GM18909 (cell line): ENCODE results near the gene RASGRP3.
"Not testable (repeated sequence)": the region's sequence is repeated elsewhere in the genome, so short reads cannot be mapped to it uniquely, and the experiment has no call there.

Experiments used
- ATAC-seq: cut with Tn5 transposase; IDR thresholded peaks from one replicate; pipeline ENCODE4 v1.9.1; 2021; ENCODE audit warnings: mild to moderate bottlenecking; ENCODE audit not compliant: unreplicated experiment, poor library complexity

Gene RASGRP3, protein sequence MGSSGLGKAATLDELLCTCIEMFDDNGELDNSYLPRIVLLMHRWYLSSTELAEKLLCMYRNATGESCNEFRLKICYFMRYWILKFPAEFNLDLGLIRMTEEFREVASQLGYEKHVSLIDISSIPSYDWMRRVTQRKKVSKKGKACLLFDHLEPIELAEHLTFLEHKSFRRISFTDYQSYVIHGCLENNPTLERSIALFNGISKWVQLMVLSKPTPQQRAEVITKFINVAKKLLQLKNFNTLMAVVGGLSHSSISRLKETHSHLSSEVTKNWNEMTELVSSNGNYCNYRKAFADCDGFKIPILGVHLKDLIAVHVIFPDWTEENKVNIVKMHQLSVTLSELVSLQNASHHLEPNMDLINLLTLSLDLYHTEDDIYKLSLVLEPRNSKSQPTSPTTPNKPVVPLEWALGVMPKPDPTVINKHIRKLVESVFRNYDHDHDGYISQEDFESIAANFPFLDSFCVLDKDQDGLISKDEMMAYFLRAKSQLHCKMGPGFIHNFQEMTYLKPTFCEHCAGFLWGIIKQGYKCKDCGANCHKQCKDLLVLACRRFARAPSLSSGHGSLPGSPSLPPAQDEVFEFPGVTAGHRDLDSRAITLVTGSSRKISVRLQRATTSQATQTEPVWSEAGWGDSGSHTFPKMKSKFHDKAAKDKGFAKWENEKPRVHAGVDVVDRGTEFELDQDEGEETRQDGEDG

DNA sequence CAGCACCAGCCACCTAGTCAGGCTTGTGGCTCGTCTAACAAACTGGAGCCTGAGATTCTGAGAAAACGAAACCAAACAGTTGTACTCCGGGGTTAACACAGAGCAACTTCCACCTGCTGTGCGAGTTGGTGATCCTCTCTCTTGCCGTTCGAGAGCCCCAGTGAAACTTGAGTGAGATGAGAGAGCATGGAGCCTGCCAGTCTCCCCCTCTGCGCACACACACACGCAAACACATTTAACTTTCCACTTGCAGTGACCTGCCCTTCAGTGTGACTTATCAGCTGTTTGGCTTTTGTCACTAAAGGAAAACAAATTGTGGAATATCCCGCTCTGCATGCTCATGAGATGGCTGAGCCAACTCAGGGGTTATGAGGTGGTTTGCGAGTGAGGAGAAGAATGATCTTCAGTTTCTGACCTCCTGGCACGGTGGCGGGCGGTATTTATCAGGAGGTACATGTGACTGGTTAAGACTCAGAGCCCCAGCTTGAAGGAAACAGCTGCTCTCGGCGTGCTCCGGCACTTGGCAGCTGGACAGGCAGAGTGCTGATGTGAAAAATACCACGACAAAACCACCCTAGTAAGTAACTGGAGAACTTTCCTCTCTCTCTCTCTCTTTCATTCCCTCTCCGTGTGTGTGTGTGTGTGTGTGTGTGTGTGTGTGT is at the start of gene RASGRP3:
Gene RASGRP3, plus strand, starts transcription at position 519 of the 662 bp plus-strand sequence. CDS start 38,488 bp downstream, outside the sequence.
- ATAC-seq, result peak; percentile 57

DNA sequence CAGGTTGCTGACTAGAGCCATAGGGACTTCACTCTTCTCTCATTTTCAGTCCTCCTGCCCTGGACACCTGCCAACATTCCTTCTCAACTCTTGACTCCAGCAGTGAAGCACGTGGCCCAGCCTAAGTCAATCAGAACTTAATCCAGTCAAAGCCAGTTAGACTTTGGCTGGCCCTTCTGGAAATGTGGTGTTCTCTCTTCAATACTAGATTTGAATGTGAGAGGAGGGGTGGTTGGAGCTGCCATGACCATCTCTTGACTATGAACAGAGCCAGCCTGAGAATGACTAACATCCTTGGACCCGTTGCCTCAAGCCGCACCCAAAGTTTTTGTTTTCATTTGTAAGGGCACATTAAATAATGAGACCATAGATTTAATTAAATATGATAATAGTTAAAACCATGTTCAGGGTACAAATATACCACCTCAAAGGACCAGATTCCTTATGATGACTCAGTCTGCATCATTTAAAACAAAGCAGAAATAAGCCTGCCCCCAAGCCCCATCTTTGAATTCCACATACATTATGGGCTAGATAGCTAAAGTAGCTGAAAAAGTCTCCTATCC is 49.7 kb upstream of the RASGRP3 start:
- ATAC-seq, result no peak

DNA sequence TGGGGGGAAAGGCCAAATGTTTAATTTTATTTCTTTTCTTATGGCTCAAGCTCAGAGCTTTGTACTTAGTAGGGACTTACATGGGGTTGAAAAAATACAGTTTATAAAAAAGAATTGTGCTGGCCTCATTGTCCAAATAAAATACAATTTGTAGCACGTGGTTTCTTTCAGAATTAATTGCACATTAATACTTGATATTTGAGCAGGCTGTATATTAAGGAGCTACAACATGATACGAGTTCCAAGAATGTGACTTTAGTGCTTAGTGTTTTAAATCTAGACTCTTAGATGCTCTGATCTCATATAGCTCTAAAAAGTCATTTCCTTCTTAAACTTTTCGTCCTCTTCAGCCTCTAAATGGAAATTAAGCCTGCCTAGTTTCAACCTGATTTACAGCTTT is 46.4 kb upstream of the RASGRP3 start:
- no peak for ATAC-seq

DNA sequence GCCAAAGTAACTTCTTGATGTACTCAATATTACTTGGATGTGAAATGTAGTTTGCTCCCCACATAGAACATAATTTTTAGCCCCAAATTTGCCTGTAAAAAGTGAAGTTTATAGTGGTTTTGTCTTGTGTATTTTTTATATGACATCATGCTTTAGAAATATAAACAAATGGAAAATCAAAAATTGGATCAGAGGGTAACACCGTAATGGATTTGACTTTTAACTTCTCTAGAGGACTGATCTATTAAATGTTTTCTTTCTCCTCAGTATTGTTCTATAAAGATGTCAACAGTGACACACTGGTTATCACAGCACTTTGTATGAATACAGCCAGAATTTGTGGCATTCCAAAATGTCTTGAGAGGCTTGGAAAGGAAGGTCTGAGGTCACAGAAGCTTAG is 45.6 kb upstream of the RASGRP3 start:
- no peak for ATAC-seq

DNA sequence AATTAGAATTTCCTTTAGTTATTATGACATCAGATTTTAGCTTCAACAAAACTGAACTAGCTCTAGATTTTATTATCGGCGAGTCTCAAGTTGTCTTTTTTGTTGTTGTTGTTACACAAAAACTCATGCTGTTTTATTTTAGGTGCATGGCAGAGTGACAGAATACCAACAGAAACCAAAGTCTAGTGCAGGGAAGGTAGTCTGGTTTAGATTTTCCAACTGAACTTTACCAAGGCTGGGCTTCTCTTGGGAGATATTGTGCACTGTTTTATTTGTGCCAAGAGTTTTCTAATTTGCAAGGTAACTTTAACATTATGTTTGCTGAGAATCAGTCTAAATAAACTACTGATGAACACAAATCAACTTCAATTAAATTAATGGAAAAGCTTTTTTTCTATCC is 43.6 kb upstream of the RASGRP3 start:
- ATAC-seq, result no peak

DNA sequence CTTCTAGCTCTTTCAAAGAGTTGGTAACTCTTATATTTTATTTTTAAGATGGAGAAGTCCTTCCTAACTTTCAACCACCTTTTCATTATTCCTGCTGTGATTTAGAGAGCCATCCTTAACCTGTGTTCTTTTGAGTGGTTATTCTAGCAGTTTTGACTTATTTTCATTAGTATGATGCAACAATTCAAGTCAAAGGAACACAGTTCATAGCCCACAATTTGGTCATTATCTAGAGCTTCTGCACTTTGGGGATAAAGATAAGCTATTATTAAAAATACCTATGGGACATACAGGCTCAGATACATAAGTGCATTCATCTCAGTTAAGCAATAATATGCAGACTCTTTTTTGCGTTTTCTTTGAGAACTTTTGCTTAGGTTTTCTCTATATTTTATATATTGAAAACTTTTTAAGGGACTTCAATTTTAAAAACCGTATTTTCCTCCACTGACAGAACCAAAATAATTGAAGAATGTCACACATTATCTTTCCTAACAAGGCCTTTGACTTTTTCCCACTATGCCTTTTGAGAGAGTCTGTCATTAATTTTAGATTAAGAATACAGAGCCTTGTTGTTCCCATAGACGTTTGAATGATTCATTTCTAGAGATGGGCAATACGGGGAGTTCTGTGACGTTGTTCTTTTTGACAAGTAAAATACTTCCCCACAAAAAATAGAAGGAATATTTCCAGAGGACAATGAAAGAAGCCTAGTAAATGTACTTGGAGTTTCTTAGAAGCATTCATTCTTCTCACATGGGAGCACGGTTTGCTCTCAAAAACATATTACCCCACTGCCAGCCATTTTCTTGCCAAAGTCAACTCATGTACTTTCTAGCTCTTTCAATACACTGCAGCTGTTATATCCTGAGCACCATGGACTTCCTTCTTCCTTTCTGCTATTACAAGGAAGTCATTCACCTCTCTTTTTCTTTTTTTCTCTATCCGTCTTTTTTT is 42.9 kb upstream of the RASGRP3 start:
- ATAC-seq, result no peak

DNA sequence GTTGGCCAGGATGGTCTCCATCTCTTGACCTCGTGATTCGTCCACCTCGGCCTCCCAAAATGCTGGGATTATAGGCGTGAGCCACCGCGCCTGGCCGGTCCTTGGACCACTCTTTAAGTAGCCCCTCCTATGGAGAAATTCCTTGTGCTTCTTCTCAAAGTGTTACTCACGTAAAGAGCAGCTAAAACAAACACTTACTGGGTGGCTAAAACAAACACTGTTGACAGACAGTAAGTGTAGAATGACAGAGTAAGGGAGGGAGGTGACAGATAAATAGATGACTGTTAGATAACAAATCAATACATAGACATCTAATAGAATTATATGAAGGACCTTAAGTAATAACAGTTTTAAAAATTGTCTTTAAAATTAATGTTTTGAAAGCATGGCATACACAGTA is 40.9 kb upstream of the RASGRP3 start:
- ATAC-seq, result no peak

DNA sequence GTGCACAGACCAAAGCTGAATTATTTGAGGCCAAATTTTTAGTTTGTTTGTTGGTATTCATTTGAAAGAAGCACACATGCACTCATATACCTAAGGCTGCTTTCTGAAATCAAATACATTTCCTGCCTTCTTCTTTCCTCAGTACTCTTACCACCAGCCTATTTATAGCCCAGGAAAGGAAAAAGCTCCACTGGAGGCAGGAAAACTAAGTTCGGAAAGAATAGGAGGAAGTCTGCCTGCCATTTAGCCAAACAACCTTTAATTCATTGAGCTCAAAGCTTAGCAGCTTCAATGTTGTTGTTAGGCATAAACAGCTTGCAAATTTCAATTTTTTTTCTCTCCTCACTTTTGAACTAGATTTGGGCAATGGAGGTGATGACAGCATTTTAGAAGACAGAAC is 40.4 kb upstream of the RASGRP3 start:
- ATAC-seq, result no peak

DNA sequence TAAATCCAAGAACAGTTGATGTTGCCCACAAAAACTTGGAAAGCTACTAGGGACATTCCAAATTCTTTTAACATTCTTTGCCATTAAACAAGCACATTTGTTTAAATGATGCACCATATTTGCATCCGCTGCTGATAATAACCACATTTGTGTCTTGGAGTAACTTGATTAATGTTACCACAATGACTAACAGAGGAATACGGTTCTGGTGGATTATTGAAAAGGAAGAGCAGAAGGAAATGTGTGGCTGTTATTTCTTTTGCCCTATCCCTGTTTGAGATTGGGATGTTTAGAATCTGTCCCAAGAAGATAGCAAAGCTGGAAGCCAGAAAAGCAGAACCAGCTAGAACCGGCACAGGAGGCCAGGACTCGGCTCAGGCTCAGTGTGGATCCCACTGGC is 39.2 kb upstream of the RASGRP3 start:
- ATAC-seq, result no peak

DNA sequence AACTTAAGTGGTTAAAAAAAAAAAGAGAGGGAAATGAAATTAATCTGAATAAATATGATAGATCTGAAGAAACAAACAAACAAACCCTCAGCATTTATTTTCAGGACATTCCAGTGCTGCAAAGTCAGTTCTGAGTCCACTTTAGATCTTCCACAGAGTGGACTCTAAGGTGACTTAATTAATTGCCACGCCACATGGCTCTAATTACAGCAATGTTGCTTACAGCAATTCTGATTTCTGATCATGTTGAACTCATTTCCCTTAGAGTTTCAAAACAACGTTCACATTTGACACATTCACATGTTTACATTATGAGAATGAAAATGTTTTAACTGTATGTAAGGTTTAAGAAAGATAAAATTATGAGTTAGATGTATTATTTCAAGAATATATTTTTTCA is 38.6 kb upstream of the RASGRP3 start:
- no peak for ATAC-seq

DNA sequence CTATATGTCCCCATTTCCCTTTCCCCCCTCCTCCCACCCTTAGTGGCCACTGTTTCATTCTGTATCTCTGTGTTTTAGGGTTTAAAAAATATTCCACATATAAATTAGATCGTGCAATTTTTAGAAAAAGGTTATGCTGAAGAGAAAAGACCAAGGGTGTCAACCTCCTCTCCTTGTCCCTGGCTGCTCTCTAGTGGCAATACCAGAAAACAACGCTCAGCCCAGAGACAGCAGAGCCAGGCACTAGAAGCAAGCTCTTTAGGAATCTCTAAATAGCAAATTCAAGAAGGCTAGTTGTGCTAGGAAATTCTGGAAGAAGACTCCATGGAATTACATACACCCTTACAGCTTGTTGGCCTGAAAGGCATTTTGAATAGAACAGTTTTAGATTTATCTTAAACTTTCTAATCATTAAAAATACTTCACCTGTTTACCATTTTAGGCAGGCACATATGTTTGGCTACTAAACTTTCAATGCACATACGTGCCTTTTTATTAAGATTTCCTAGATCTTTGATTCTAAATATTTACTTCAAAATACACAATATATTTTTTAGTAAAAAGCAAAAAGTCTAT is 35.1 kb upstream of the RASGRP3 start:
- ATAC-seq, result peak; percentile 83

DNA sequence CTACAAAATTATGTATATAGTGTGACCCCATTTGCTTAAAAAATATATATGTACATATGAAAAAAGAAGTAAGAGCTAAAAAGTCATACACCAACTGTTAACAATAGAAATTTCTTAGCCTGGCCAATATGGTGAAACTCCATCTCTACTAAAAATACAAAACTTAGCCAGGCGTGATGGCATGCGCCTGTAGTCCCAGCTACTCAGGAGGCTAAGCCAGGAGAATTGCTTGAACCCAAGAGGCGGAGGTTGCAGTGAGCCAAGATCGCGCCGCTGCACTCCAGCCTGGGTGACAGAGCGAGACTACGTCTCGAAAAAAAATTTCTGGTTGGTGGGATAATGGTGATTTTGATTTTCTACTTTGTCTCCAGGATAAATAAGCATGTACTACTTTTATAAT is 34.4 kb upstream of the RASGRP3 start:
- ATAC-seq, result not testable (repeated sequence)

DNA sequence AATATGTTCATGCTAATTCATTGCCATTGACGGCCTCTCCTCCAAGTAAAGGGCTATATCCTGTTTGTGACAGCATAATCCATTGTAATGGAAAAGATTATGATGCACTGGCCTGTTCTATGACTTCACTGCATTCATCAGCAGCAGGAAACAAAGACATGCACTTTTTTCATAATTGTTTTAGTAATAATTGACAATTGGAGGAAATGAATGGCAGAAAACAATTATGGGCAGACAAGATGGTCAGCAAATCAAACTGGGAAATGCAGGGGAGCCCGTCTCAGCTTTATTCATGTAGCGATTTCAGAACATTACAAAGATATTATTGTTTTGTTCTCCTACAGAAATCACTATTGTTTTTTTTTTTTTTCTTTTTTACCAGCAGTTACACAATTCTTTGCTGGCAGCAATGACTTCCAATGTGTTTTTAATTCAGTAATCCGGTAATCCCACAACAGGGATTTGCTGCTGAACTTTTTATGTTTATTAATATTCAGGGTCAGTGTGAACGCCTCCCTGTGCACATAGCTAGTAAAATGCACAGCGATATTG is 33.8 kb upstream of the RASGRP3 start:
- ATAC-seq, result no peak

DNA sequence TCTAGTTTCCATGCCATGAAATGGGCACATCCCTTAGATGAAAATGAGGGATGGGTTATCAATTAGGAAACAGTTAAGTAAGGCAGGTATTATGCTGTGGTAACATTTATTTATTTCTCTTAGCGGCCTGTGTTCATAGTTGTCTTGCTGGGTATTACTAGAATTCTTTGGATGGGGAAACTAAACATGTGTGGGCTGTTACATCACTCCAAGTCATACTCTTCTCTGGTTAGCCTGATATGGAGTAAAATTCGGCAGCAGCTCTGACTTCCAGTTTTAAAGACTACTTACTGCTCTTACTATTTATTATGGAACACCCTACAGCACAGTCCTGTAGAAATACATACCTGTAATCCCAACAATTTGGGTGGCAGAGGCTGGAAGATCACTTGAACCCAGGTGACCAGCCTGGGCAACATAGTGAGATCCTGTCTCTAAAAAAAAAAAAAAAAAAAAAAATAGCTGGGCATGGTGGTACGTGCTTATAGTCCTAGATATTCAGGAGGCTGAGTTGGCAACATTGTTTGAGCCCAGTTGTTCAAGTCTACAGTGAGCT is 33.1 kb upstream of the RASGRP3 start:
- ATAC-seq, result no peak

DNA sequence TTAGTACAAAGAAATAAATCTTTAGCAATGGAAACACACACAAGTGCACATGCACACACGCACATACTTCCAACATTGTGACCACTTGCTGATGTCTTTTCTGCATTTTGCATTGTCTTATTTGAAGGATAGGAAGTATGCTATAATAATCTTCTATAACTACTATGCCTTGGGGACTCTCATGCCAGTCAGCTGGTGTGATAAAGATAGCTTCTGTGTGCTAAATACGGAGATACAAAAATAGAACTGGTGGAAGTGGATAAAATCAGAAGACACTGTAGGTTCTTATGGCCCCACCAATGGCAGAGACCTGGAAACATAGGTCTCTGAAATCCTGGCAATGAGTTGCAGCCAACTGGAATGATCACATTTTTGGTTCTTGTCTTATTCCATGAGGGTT is 31.5 kb upstream of the RASGRP3 start:
- ATAC-seq, result no peak

DNA sequence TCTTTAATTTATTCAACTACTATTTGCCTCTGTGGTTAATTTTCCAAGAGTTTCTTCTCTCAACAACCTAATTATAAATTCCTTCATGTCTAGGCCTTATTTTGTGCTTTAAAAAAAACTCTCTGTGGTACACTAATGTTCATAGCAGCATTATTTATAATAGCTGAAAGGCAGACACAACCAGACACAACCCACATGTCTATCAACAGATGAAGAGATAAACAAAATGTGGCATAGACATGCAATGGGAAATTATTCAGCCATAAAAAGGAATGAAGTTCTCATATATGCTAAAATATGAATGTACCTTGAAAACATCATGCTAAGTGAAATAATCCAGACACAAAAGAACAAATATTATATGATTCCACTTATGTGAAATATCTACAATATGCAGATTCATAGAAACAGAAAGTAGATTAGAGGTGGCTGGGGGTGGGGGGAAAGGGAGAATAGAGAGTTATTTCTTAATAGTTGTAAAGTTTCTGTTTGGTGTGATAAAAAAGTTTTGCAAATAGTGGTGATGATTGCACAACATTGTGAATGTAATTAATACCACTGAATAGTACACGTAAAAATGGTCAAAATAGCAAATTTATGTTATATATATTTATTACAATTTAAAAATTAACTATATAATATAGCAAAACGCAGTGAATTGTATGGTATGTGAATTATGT is 28.1 kb upstream of the RASGRP3 start:
- no peak for ATAC-seq

DNA sequence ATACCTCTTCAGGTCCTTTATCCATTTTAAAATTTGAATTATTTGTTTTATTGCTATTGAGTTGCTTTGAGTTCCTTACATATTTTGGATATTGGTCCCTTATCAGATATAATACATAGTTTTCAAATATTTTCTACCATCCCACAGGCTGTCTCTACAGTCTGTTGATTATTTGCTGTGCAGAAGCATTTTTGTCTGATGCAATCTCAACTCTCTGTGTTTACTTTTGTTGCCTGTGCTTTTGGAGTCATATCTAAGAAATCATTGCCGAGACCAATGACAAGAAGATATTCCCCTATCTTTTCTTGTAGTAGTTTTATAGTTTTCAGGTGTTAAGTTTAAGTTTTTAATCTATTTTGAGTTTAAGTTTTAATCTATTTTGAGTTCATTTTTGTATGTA is 25.2 kb upstream of the RASGRP3 start:
- no peak for ATAC-seq

DNA sequence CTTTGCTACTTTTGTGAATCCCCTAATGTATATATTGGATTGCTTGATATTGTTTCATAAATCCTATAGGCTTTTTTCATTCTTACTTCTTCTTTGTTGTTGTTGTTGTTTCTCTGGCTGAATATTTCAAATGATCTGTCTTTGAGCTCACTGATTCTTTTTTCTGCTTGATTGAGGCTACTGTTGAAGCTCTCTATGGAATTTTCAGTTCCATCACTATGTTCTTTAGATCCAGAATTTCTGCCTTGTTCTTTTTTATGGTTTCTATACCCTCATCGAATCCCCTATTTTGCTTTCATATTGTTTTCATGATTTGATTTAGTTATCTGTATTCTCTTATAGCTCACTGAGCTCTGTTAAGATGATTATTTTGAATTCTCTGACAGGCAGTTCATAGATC is 24.6 kb upstream of the RASGRP3 start:
- ATAC-seq, result no peak
